ENCODE data around the gene OSBPL10.
A peak's percentile ranks its signal among the peaks of the same experiment; 100 is the strongest.

Gene OSBPL10

DNA sequence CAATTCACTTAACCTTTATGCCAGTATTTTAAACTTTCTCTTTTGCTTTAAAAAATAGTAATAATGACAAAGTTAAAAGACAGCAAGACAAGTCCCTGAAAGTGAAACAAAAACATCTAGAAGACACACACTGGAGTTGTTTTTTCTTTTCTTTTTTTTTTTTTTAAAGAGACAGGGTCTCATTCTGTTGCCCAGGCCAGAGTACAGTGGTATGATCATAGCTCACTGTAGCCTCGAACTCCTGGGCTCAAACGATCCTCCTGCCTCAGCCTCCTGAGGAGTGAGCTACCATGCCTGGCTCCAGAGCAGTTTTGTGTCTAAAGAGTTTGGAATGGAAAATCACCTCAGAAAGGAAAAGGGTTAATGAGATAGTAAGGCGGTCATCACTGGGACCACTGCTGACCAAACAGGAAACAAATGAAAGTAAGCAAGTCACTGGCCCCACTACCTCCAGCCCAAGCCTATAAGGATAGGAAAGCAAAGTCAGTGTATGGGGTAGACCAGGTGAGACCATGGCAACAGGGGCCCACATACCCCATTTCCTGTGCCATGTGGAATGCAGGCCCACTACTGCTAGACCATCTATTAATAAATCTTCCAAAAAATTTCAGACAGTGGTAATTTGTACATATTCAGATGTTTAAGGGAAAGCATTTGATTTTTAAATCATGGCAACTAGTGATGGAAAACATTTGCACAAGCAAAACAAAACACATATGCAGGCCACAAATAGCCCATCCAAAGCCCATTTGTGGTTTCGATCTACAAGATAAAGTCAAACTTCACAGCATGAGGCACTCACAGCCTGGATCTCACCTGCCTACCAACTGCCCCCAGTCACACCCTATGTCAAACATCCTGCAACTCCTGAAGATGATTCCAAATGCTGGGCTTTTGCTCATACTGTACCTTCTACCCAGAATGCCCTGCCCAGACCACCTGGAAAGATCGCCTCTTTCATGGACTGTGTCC is 62.6 kb downstream of the OSBPL10 start:
- no peak for DNase-seq
- TF ChIP-seq, protein P1, sequence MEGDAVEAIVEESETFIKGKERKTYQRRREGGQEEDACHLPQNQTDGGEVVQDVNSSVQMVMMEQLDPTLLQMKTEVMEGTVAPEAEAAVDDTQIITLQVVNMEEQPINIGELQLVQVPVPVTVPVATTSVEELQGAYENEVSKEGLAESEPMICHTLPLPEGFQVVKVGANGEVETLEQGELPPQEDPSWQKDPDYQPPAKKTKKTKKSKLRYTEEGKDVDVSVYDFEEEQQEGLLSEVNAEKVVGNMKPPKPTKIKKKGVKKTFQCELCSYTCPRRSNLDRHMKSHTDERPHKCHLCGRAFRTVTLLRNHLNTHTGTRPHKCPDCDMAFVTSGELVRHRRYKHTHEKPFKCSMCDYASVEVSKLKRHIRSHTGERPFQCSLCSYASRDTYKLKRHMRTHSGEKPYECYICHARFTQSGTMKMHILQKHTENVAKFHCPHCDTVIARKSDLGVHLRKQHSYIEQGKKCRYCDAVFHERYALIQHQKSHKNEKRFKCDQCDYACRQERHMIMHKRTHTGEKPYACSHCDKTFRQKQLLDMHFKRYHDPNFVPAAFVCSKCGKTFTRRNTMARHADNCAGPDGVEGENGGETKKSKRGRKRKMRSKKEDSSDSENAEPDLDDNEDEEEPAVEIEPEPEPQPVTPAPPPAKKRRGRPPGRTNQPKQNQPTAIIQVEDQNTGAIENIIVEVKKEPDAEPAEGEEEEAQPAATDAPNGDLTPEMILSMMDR (IDR thresholded peaks at IDR 0.05), result no peak
- Mint-ChIP-seq H3K4me1 (peaks cover 41% of the 10 kb centered on the region), H3K27ac (peak overlapping the region; percentile 58), H3K36me3 (ENCODE audit: low read depth) (peaks cover 39% of the 10 kb centered on the region), H3K4me3 (no peak overlapping the region), H3K9me3 (peaks cover 38% of the 10 kb centered on the region), H3K27me3 (ENCODE audit: low read depth, poor library complexity) (peaks cover 2% of the 10 kb centered on the region)

DNA sequence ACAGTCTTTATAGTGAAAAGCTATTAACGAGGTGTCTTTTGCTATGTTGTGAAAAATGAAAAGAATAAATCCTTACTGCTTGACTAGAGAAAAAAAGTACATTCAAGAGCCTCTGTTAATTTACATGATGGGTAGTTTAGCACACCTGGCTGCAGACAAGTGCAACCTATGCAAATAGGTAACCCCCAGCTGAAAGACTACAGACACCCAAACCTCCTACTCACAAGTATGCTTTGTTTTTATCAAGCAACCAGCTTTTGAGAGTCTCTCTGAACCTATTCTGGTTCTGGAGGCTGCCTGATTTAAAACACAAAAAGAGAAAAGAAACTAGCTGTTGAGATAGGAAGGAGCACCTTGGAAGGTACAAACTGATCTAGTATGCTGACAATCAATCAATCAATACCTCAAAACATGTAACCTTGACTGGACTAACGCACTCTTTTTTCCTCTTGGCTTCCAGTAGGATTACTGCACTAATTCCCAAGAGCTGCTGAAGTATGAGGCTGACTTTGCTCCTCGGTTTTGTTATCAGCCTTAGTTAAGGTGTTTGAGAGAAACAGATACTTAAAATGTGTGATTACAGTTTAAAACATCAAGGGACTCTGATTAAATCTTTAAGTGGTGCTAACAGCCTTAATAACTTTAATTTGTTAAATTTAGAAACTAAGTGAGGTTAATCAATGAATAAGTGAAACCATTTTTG is 63.6 kb downstream of the OSBPL10 start:
- H3K27me3 Mint-ChIP-seq (ENCODE audit: low read depth, poor library complexity), result no peaks in the 10 kb centered on the region
- no peak for DNase-seq
- H3K9me3 Mint-ChIP-seq, result peaks cover 38% of the 10 kb centered on the region
- TF ChIP-seq, protein P1 (IDR thresholded peaks at IDR 0.05), result no peak
- peaks cover 39% of the 10 kb centered on the region for H3K36me3 Mint-ChIP-seq (ENCODE audit: low read depth)
- H3K27ac Mint-ChIP-seq, result peak overlapping the region; percentile 88
- H3K4me3 Mint-ChIP-seq, result no peak overlapping the region
- peaks cover 37% of the 10 kb centered on the region for H3K4me1 Mint-ChIP-seq

DNA sequence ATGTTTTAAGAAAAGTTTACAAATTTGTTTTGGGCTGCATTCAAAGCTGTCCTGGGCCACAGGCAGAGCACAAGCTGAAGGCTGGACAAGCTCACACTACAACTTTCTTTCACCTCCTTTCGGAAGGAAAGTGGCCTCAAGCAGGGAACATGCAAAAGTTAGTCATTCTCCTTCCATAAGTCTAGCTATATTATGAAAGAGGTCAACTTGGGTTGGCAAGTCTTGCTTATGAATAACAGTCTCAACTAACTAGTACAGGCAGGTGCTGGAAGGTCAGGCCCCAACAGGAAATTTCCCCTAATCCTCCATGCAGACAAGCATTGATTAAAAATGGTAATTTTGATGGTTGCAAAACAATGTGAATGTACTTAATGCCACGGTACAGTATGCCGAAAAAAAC is 69.4 kb downstream of the OSBPL10 start:
- Mint-ChIP-seq H3K36me3 (ENCODE audit: low read depth) (peaks cover 6% of the 10 kb centered on the region), H3K4me3 (no peak overlapping the region), H3K27me3 (ENCODE audit: low read depth, poor library complexity) (peaks cover 3% of the 10 kb centered on the region), H3K4me1 (peaks cover 56% of the 10 kb centered on the region), H3K9me3 (peaks cover 4% of the 10 kb centered on the region), H3K27ac (no peak overlapping the region)
- TF ChIP-seq, protein P1 (IDR thresholded peaks at IDR 0.05), result no peak
- DNase-seq, result no peak

DNA sequence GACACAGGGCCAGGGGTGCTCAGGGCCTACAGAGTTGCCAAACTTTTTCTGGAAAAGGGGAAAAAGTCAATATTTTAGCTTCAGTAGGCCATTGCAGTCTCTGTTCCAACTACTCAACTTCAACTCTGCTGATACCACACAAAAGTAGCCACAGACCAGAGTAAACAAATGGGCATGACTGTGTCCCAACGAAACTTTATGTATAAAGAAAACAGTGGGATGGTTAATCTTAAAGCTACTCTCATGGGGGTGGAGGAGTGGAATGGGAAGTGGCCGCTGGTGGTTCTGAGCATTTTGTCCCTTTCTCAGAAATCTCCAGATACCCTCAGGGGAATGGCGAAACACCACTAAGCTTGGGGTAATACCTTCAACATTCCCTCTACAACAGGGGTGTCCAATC is 69.9 kb downstream of the OSBPL10 start:
- H3K36me3 Mint-ChIP-seq (ENCODE audit: low read depth), result peaks cover 6% of the 10 kb centered on the region
- H3K9me3 Mint-ChIP-seq, result peaks cover 4% of the 10 kb centered on the region
- peaks cover 56% of the 10 kb centered on the region for H3K4me1 Mint-ChIP-seq
- H3K27ac Mint-ChIP-seq, result no peak overlapping the region
- TF ChIP-seq, protein P1 (IDR thresholded peaks at IDR 0.05), result no peak
- DNase-seq, result no peak
- H3K27me3 Mint-ChIP-seq (ENCODE audit: low read depth, poor library complexity), result peaks cover 3% of the 10 kb centered on the region
- H3K4me3 Mint-ChIP-seq, result no peak overlapping the region

DNA sequence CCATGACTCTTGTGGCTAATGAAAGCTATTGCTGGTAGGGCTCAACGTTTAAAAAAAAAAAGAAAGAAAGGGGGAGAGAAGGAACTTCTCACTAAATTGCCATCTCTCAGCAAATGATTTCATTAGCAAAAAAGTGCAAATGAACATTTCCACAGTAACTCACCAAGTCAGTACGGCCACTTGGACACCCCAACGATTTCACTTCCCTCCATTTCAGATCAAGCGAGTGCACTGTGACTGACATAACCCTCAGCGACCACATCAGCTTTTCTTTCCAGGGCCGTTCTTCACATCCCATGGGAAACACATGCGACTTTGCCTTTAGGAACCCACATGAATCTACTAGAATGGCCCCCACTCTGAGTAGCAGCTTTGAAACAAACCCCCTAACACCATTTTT is 71.6 kb downstream of the OSBPL10 start:
- no peaks in the 10 kb centered on the region for H3K36me3 Mint-ChIP-seq (ENCODE audit: low read depth)
- H3K4me3 Mint-ChIP-seq, result no peak overlapping the region
- H3K27ac Mint-ChIP-seq, result peak overlapping the region; percentile 87
- no peak for DNase-seq
- H3K27me3 Mint-ChIP-seq (ENCODE audit: low read depth, poor library complexity), result peaks cover 3% of the 10 kb centered on the region
- TF ChIP-seq, protein P1 (IDR thresholded peaks at IDR 0.05), result no peak
- no peaks in the 10 kb centered on the region for H3K9me3 Mint-ChIP-seq
- peaks cover 68% of the 10 kb centered on the region for H3K4me1 Mint-ChIP-seq

All from nephron progenitor cell (in vitro differentiated cells).